Natural killer cell (primary cell): ENCODE measurements around the gene OR12D1. TPM values are rescaled to one million over a fixed set of nuclear protein-coding genes. Genes with fewer than 3 reads are reported as not detected.
"Not testable (repeated sequence)": the region's sequence is repeated elsewhere in the genome, so short reads cannot be mapped to it uniquely, and the experiment has no call there.

Experiments used
- ATAC-seq, 3 donors: fragments of 150-1000 bp in 2 of 3; fragments of 200-7000 bp in 1 of 3; cut with Tn5 transposase; 1 replicate in 1 of 3; 2 replicates in 2 of 3; pipeline ENCODE4 v1.10.0; 2021; ENCODE audit warnings: mild to moderate bottlenecking in 2 of 3, moderate library complexity in 2 of 3
- DNase-seq, 2 donors: peaks; one replicate each; pipeline versions ENCODE4 v3.0.0 to v3.0.0-alpha.2; 2013 to 2021; ENCODE audit warnings: mixed read lengths in 1 of 2
- H3K27ac ChIP-seq: one replicate; pipeline ENCODE4 v1.5.1; 2013; ENCODE audit warnings: mild to moderate bottlenecking, low read length
- H3K27me3 ChIP-seq: one replicate; pipeline ENCODE4 v1.6.1; 2013; ENCODE audit warnings: low read length; ENCODE audit not compliant: control insufficient read depth, insufficient read depth
- H3K36me3 ChIP-seq: one replicate; pipeline ENCODE4 v1.6.1; 2013; ENCODE audit warnings: low read length; ENCODE audit not compliant: control insufficient read depth, insufficient read depth
- H3K4me1 ChIP-seq: one replicate; pipeline ENCODE4 v1.6.1; 2013; ENCODE audit warnings: low read length; ENCODE audit not compliant: control insufficient read depth, insufficient read depth
- H3K4me3 ChIP-seq: one replicate; pipeline ENCODE4 v1.5.1; 2013; ENCODE audit warnings: low read length
- H3K9me3 ChIP-seq: one replicate; pipeline ENCODE4 v1.6.1; 2013; ENCODE audit warnings: low read length; ENCODE audit not compliant: control insufficient read depth, insufficient read depth
- H3K27ac Mint-ChIP-seq, 2 donors: one replicate each; pipeline ENCODE4 v1.8.0; 2022; ENCODE audit warnings: mild to moderate bottlenecking in 2 of 2, mixed read lengths in 2 of 2, moderate library complexity in 1 of 2
- H3K27me3 Mint-ChIP-seq, 2 donors: one replicate each; pipeline ENCODE4 v1.8.0; 2022; ENCODE audit warnings: low read depth in 2 of 2, mixed read lengths in 2 of 2
- H3K36me3 Mint-ChIP-seq: one replicate; pipeline ENCODE4 v1.8.0; 2022; ENCODE audit warnings: mixed read lengths
- H3K4me1 Mint-ChIP-seq, 2 donors: one replicate each; pipeline ENCODE4 v1.8.0; 2022; ENCODE audit warnings: mixed read lengths in 2 of 2
- H3K4me3 Mint-ChIP-seq: one replicate; pipeline ENCODE4 v1.8.0; 2022; ENCODE audit warnings: mild to moderate bottlenecking, moderate library complexity, mixed read lengths
- H3K9me3 Mint-ChIP-seq, 2 donors: one replicate each; pipeline ENCODE4 v1.8.0; 2022; ENCODE audit warnings: mixed read lengths in 2 of 2
- CTCF ChIP-seq: fragments of 200-600 bp; IDR thresholded peaks from one replicate; pipeline ENCODE4 v1.8.0; 2022; ENCODE audit warnings: antibody characterized with exemption
- WGBS: methylation state at CpG from one replicate; pipeline ENCODE4 v1.1.7; 2013; ENCODE audit warnings: missing lambda C conversion rate; ENCODE audit not compliant: insufficient coverage; 5-methylcytosine and 5-hydroxymethylcytosine counted together
- intact Hi-C: fragments of 100-400 bp; cut with micrococcal nuclease; formaldehyde crosslinking; loops from one replicate; pipeline ENCODE4 v1.14.2; 2022
- total RNA-seq, 4 donors: library from RNA; stranded (reverse); fragments of 120-200 nt in 1 of 4; gene quantifications; one replicate each; pipeline versions ENCODE4 v1.2.3 to v1.2.4, GENCODE V29; 2013 to 2022

OR12D1 gene
- total RNA-seq, 3 donors from 2014 or later (not counting 1 experiment from before 2014, with no cell fraction given): not detected

GRCh38 chr6:29426654-29427053 lies 11.9 kb downstream of the OR12D1 start:
- H3K4me1 Mint-ChIP-seq: no peaks in the 10 kb centered on the region
- 89% methylated on average over 3 of the region's 3 CpGs for WGBS
- H3K4me1 ChIP-seq: no peaks in the 10 kb centered on the region
- H3K36me3 Mint-ChIP-seq: no peaks in the 10 kb centered on the region
- H3K27me3 Mint-ChIP-seq: peaks cover 9 to 39% of the 10 kb centered on the region in 2 donors
- ATAC-seq: no peak
- H3K4me3 Mint-ChIP-seq: no peak overlapping the region
- intact Hi-C loops: no loop called here
- no peak overlapping the region for H3K4me3 ChIP-seq
- H3K27me3 ChIP-seq: peaks cover 2% of the 10 kb centered on the region
- TF ChIP-seq CTCF: no peak
- H3K9me3 ChIP-seq: no peaks in the 10 kb centered on the region
- no peaks in the 10 kb centered on the region for H3K36me3 ChIP-seq
- H3K27ac Mint-ChIP-seq: no peak overlapping the region
- no peak overlapping the region for H3K27ac ChIP-seq
- no peak for DNase-seq
- peaks cover 0 to 2% of the 10 kb centered on the region in 2 donors for H3K9me3 Mint-ChIP-seq

GRCh38 chr6:29436730-29437129 lies 22.0 kb downstream of the OR12D1 start:
- H3K4me1 Mint-ChIP-seq, H3K36me3 ChIP-seq, H3K9me3 Mint-ChIP-seq, H3K9me3 ChIP-seq, intact Hi-C loops, H3K27me3 ChIP-seq, H3K4me3 ChIP-seq, H3K27ac ChIP-seq, ATAC-seq, H3K4me3 Mint-ChIP-seq, H3K4me1 ChIP-seq, H3K36me3 Mint-ChIP-seq, H3K27ac Mint-ChIP-seq, DNase-seq: not testable (repeated sequence)
- H3K27me3 Mint-ChIP-seq: peaks cover 32 to 70% of the 10 kb centered on the region in 2 donors
- 87% methylated on average over 15 of the region's 18 CpGs for WGBS

GRCh38 chr6:29439006-29439405 lies 24.3 kb downstream of the OR12D1 start, which contains the start of gene OR10C1:
TSS of gene OR10C1 (plus strand) at chr6:29439306. CDS start at chr6:29440016, 710 bp downstream.
- no peak within 1 kb of the TSS for H3K27ac Mint-ChIP-seq
- Histone ChIP-seq H3K4me1 (no peaks in the 10 kb centered on the region), H3K36me3 (no peaks in the 10 kb centered on the region), H3K27me3 (peaks cover 2% of the 10 kb centered on the region), H3K4me3 (no peak within 1 kb of the TSS), H3K9me3 (no peaks in the 10 kb centered on the region), H3K27ac (no peak within 1 kb of the TSS)
- intact Hi-C loops: no loop called here
- H3K27me3 Mint-ChIP-seq: peaks cover 23 to 52% of the 10 kb centered on the region in 2 donors
- no peaks in the 10 kb centered on the region for H3K36me3 Mint-ChIP-seq
- DNase-seq (no peak), ATAC-seq (no peak)
- no peaks in the 10 kb centered on the region for H3K4me1 Mint-ChIP-seq
- no peak for TF ChIP-seq CTCF
- H3K4me3 Mint-ChIP-seq: no peak within 1 kb of the TSS
- no peaks in the 10 kb centered on the region for H3K9me3 Mint-ChIP-seq

GRCh38 chr6:29442719-29443118 lies 28.0 kb downstream of the OR12D1 start:
- Histone ChIP-seq H3K4me1 (no peaks in the 10 kb centered on the region), H3K27ac (no peak overlapping the region), H3K27me3 (peaks cover under 1% of the 10 kb centered on the region), H3K36me3 (no peaks in the 10 kb centered on the region), H3K4me3 (no peak overlapping the region), H3K9me3 (no peaks in the 10 kb centered on the region)
- no peaks in the 10 kb centered on the region for H3K9me3 Mint-ChIP-seq
- ATAC-seq: no peak
- no peaks in the 10 kb centered on the region for H3K36me3 Mint-ChIP-seq
- intact Hi-C loops: no loop called here
- no peak for DNase-seq
- H3K27ac Mint-ChIP-seq: no peak overlapping the region
- 91% methylated on average over 1 of the region's 1 CpG for WGBS
- TF ChIP-seq CTCF: no peak
- H3K4me3 Mint-ChIP-seq: no peak overlapping the region
- H3K27me3 Mint-ChIP-seq: peaks cover 24 to 26% of the 10 kb centered on the region in 2 donors
- H3K4me1 Mint-ChIP-seq: no peaks in the 10 kb centered on the region

- not testable (repeated sequence) for H3K36me3 Mint-ChIP-seq, H3K27me3 ChIP-seq, H3K27ac Mint-ChIP-seq
Measured at GRCh38 chr6:29444031-29444430, 29.3 kb downstream of the OR12D1 start.

More at GRCh38 chr6:29444031-29444430, 29.3 kb downstream of the OR12D1 start:
- H3K4me1 ChIP-seq, H3K27ac ChIP-seq, DNase-seq, H3K36me3 ChIP-seq, intact Hi-C loops, H3K4me3 Mint-ChIP-seq, H3K4me3 ChIP-seq, ATAC-seq, H3K4me1 Mint-ChIP-seq, H3K9me3 ChIP-seq, H3K9me3 Mint-ChIP-seq: not testable (repeated sequence)
- H3K27me3 Mint-ChIP-seq: peaks cover 28% of the 10 kb centered on the region in 2 donors
- WGBS: 90% methylated on average over 1 of the region's 1 CpG
